ENCODE results near the gene SPATA31E1.
"Not testable (repeated sequence)": the region's sequence is repeated elsewhere in the genome, so short reads cannot be mapped to it uniquely, and the experiment has no call there.

Gene SPATA31E1

DNA sequence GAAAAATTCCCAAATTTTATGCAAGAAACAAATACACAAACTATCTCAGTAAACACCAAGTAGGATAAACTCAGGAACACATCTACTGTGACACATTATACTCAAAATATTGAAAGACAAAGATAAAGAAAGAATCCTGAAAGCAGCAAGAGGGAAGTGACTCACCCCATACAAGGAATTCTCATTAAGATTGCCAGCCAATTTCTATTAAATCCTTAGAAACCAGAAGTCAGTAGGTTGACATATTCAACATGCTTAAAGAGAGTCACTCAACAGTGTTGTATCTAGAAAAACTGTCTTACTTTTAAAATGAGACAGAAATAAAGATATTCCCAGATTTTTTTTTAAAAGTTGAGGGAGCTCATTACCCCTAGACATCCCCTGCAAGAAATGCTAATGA, 15.5 kb downstream of the SPATA31E1 start:
- TF ChIP-seq, protein P1, sequence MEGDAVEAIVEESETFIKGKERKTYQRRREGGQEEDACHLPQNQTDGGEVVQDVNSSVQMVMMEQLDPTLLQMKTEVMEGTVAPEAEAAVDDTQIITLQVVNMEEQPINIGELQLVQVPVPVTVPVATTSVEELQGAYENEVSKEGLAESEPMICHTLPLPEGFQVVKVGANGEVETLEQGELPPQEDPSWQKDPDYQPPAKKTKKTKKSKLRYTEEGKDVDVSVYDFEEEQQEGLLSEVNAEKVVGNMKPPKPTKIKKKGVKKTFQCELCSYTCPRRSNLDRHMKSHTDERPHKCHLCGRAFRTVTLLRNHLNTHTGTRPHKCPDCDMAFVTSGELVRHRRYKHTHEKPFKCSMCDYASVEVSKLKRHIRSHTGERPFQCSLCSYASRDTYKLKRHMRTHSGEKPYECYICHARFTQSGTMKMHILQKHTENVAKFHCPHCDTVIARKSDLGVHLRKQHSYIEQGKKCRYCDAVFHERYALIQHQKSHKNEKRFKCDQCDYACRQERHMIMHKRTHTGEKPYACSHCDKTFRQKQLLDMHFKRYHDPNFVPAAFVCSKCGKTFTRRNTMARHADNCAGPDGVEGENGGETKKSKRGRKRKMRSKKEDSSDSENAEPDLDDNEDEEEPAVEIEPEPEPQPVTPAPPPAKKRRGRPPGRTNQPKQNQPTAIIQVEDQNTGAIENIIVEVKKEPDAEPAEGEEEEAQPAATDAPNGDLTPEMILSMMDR (IDR thresholded peaks at IDR 0.05): no peak
- Histone ChIP-seq H3K4me1 (ENCODE audit: control insufficient read depth in 1 of 2, insufficient read depth in 1 of 2, low read depth in 1 of 2, low read length in 1 of 2) (no peaks in the 10 kb centered on the region), H3K27ac (no peak overlapping the region)

DNA sequence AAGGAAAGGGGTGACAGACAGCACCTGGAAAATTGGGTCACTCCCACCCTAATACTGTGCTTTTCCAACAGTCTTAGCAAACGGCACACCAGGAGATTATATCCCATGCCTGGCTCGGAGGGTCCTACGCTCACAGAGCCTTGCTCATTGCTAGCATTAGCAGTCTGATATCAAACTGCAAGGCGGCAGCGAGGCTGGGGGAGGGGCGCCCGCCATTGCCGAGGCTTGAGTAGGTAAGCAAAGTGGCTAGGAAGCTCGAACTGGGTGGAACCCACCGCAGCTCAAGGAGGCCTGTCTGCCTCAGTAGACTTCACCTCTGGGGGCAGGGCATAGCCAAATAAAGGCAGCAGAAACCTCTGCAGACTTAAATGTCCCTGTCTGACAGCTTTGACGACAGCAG, 19.7 kb downstream of the SPATA31E1 start:
- not testable (repeated sequence) for H3K27ac ChIP-seq; H3K4me3 ChIP-seq (ENCODE audit: low read depth in 1 of 2, low read length in 1 of 2); H3K27me3 ChIP-seq; H3K36me3 ChIP-seq; H3K4me1 ChIP-seq (ENCODE audit: control insufficient read depth in 1 of 2, insufficient read depth in 1 of 2, low read depth in 1 of 2, low read length in 1 of 2); H3K9me3 ChIP-seq

More for the DNA sequence above, 15.5 kb downstream of the SPATA31E1 start:
- no peaks in the 10 kb centered on the region for H3K9me3 ChIP-seq
- H3K27me3 ChIP-seq: no peaks in the 10 kb centered on the region
- no peak overlapping the region for H3K4me3 ChIP-seq (ENCODE audit: low read depth in 1 of 2, low read length in 1 of 2)
- H3K36me3 ChIP-seq: no peaks in the 10 kb centered on the region

DNA sequence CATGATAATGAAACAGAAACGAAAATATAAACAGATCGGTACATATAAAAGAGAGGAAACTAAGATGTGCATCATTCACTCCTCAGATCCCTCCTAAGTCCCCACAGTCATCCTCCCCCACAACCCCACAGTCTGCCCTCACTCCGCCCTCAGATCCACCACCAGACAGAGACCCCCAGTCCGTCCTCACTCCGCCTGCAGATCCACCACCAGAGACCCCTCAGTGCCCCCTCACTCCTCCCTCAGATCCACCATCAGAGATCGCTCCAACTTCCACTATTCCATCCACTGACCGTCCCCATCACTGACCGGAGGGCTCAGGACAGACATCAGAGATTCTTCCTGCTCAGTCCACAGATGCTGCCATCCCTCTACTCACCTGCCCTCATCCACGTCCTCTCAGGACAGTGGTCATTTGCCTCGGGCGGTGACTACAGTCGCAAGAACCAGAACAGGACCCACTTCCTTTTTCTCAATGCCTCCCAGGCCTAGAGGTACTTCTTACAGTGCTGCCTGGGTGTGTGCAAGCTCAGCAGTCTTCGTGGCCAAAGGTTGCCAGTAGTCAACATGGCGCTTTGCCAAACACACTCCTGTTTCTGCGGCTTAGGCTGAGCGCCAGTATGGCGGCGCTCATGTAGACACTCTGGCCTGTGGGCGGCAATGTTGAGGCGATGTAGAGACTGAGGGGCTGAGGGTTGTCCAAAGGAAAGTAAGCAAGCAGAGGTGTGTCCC, 26.8 kb downstream of the SPATA31E1 start:
- Histone ChIP-seq H3K9me3 (no peaks in the 10 kb centered on the region), H3K4me1 (ENCODE audit: control insufficient read depth in 1 of 2, insufficient read depth in 1 of 2, low read depth in 1 of 2, low read length in 1 of 2) (no peaks in the 10 kb centered on the region), H3K4me3 (ENCODE audit: low read depth in 1 of 2, low read length in 1 of 2) (no peak overlapping the region), H3K27me3 (no peaks in the 10 kb centered on the region), H3K36me3 (no peaks in the 10 kb centered on the region), H3K27ac (no peak overlapping the region)
- TF ChIP-seq, protein P1 (IDR thresholded peaks at IDR 0.05): no peak

DNA sequence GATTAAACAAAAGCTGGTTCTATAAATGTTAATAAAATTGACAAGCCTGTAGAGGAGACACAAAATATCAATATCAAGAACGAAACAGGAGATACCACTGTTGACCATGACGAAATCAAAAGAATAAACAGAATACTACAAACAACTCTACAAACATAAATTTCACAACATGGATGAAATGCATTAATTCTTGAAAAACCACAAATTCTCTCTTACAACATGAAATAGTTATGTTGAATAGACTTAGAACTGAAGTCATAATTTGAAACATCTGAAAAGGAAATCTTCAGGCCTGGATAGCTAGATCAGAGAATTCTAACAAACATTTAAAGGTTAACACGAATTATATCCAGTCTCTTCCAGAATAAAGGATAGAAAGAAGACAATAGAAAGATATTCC, 28.1 kb downstream of the SPATA31E1 start:
- H3K9me3 ChIP-seq: no peaks in the 10 kb centered on the region
- no peak overlapping the region for H3K27ac ChIP-seq
- H3K4me3 ChIP-seq (ENCODE audit: low read depth in 1 of 2, low read length in 1 of 2): no peak overlapping the region
- H3K27me3 ChIP-seq: no peaks in the 10 kb centered on the region
- TF ChIP-seq, protein P1 (IDR thresholded peaks at IDR 0.05): no peak
- H3K4me1 ChIP-seq (ENCODE audit: control insufficient read depth in 1 of 2, insufficient read depth in 1 of 2, low read depth in 1 of 2, low read length in 1 of 2): no peaks in the 10 kb centered on the region
- no peaks in the 10 kb centered on the region for H3K36me3 ChIP-seq

DNA sequence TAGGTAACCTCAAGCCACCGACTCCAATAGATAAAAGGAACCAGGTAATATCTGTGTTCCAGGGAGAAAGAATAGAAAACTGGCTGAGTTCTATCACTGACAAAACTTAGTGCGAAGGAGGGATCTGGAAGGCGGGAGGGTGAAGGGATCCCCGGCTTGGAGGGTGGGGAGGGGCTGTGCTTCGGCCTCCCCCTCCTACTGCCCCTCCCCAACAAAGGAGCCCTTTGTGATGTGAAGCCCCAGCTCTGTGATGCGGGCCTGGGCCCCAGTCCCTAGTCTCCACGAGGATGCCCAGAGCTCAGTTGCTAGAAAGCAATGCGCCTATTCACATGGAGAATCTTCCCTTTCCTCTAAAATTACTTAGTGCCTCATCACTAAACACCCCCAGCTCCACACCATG, 35.0 kb downstream of the SPATA31E1 start, which contains the start of gene SPATA31C1:
Gene SPATA31C1 (plus strand): TSS at position 301 of the 400 bp plus-strand sequence.
- not testable (repeated sequence) for H3K27ac ChIP-seq; H3K4me3 ChIP-seq (ENCODE audit: low read depth in 1 of 2, low read length in 1 of 2); H3K9me3 ChIP-seq; H3K4me1 ChIP-seq (ENCODE audit: control insufficient read depth in 1 of 2, insufficient read depth in 1 of 2, low read depth in 1 of 2, low read length in 1 of 2); H3K36me3 ChIP-seq; H3K27me3 ChIP-seq

DNA sequence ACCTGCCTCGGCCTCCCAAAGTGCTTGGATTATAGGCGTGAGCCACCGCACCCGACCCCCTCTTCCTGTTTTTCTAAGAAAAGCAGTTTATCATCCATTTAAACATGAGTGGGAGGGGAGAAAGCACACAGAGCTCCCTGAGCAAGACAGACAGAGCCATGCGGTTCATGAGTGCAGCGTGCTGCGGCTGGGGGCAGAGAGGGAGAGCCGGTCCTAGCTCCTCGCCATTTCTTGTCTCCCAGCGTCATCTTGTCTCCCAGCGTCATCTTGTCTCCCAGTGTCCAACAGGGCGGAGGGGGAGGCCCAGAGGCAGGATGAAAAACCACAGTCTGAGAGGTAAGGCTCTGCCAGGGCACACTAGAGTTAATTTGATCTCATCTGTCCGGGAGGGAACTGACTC, 36.3 kb downstream of the SPATA31E1 start:
- not testable (repeated sequence) for H3K27me3 ChIP-seq; H3K4me1 ChIP-seq (ENCODE audit: control insufficient read depth in 1 of 2, insufficient read depth in 1 of 2, low read depth in 1 of 2, low read length in 1 of 2); H3K36me3 ChIP-seq; H3K9me3 ChIP-seq; H3K27ac ChIP-seq; H3K4me3 ChIP-seq (ENCODE audit: low read depth in 1 of 2, low read length in 1 of 2)

DNA sequence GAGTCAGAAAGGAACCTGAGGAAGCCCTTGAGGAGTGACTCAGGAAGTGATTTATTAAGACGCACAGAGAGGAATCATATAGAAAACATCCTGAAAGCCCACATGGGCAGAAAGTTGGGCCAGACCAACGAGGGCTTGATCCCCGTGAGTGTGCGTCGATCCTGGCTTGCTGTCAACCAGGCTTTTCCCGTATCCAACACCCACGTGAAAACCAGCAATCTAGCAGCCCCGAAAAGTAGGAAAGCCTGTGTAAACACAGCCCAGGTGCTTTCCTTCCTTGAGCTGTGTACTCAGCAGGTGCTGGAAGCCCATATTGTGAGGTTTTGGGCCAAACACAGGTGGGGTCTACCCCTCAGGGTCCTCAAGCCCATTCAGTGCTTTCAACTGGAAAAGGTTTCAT, 38.9 kb downstream of the SPATA31E1 start:
- H3K4me1 ChIP-seq (ENCODE audit: control insufficient read depth in 1 of 2, insufficient read depth in 1 of 2, low read depth in 1 of 2, low read length in 1 of 2); H3K27me3 ChIP-seq; H3K4me3 ChIP-seq (ENCODE audit: low read depth in 1 of 2, low read length in 1 of 2); H3K27ac ChIP-seq; H3K9me3 ChIP-seq; H3K36me3 ChIP-seq: not testable (repeated sequence)

DNA sequence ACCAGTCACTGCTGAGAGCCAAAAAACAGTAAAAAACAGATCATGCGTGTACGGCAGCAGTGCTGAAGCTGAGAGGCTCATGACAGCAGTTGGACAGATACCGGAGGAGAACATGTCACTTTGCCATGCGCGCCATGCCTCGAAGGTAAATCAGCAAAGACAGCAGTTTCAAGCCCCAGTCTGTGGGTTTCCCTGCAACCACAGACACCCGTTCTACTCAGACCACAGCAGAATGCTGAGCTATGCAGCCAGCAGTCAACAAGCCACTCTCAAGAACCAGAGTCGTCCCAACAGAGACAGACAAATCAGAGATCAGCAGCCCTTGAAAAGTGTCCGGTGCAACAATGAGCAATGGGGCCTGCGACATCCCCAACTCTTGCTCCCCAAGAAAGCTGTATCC, 40.3 kb downstream of the SPATA31E1 start:
- H3K9me3 ChIP-seq; H3K4me1 ChIP-seq (ENCODE audit: control insufficient read depth in 1 of 2, insufficient read depth in 1 of 2, low read depth in 1 of 2, low read length in 1 of 2); H3K36me3 ChIP-seq; H3K27me3 ChIP-seq; H3K27ac ChIP-seq; H3K4me3 ChIP-seq (ENCODE audit: low read depth in 1 of 2, low read length in 1 of 2): not testable (repeated sequence)

DNA sequence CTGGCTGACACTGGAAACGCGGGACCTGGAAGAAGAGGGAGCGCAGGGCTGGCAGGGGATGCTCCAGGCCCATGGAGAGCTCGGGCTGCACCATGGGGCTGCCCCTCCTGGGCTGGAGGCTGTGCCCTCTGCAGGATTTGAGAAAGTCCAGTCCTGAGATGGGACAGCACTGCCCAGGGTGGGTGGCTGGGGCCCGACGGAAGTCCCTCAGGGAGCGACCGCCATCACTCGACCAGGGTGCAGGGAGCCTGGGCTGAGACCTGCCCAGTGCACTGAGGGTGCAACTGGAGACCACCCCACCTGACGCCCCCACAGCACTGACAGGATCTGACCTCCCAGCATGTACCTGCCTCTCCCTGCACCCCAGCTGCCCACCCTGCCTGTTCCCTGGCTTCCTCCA, 42.2 kb downstream of the SPATA31E1 start:
- H3K27me3 ChIP-seq; H3K4me3 ChIP-seq (ENCODE audit: low read depth in 1 of 2, low read length in 1 of 2); H3K27ac ChIP-seq; H3K4me1 ChIP-seq (ENCODE audit: control insufficient read depth in 1 of 2, insufficient read depth in 1 of 2, low read depth in 1 of 2, low read length in 1 of 2); H3K9me3 ChIP-seq; H3K36me3 ChIP-seq: not testable (repeated sequence)

DNA sequence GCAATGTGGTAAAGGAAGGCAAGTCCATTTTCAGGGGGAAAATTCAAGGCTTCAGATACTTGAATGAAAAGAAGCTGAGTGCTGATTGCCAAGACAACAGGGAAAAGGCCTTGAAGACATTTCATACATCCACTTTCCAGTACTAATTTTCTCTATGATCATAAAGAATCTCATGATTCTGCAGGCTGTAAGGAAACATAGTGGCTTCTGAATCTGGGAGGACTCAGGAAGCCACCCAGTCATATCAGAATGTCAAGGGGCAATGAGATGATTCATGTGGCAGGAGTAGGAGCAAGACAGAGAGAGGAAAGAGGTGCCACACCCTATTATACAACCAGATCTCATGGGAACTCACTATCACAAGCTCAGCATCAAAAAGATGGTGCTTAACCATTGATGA, 46.5 kb downstream of the SPATA31E1 start:
- H3K4me1 ChIP-seq (ENCODE audit: control insufficient read depth in 1 of 2, insufficient read depth in 1 of 2, low read depth in 1 of 2, low read length in 1 of 2); H3K27me3 ChIP-seq: not testable (repeated sequence)

DNA sequence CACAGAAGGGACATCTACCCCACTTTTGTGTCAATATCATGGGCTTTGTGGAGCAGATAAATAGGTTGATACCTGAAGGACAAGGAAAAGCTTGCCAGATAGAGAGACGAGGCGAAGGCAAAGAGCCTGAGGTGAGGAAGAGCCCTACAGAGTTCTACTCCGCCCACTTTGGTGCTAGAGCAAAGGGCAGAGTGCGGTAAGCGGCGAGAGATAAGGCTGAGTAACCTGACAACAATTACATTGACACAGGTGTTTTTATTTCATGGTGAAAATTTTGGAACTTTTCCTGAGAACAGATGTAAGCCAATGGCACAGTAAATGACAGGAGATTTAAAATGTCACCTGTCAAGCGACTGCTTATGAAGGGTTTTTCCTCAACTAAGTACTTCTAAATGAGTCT, 51.8 kb downstream of the SPATA31E1 start:
- not testable (repeated sequence) for H3K27me3 ChIP-seq; H3K27ac ChIP-seq; H3K9me3 ChIP-seq; H3K4me3 ChIP-seq (ENCODE audit: low read depth in 1 of 2, low read length in 1 of 2); H3K36me3 ChIP-seq; H3K4me1 ChIP-seq (ENCODE audit: control insufficient read depth in 1 of 2, insufficient read depth in 1 of 2, low read depth in 1 of 2, low read length in 1 of 2)

More for the DNA sequence above, 46.5 kb downstream of the SPATA31E1 start:
- H3K36me3 ChIP-seq; H3K4me3 ChIP-seq (ENCODE audit: low read depth in 1 of 2, low read length in 1 of 2); H3K27ac ChIP-seq; H3K9me3 ChIP-seq: not testable (repeated sequence)

All from neutrophil (primary cell).